ENCODE data around the gene CMSS1. TPM values are rescaled to one million over a fixed set of nuclear protein-coding genes. Genes with fewer than 3 reads are reported as not detected.

The CMSS1 gene
- total and polyA plus RNA-seq, 2 donors (not counting 1 experiment from before 2014, with no cell fraction given): 7.3 to 22.8 TPM

DNA sequence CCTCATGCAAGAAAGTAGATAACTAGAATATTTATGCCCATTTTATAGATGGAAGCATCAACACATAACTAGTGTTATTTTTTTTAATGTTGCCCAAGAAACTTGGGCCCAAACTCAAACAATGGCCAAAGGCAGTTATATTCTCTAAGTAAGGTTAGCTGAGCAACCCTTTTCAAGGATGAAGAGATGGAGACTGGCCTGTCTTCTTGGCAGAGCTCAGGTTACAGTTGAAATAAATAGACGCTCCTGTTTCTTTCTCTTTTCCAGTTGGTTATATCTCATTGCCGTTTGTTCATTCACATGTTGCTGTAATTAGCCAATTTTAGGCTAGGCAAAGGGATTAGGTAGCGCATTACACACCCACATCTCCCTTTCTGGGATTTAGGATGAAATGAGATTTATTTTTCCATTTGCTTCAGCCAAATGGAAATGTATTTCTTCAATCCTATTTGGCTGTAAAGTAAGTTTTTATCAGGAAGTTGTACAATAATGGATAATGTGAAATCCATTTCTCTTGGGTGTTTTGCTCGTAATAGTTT is 93.2 kb downstream of the CMSS1 start:
- no peaks in the 10 kb centered on the region for H3K27me3 ChIP-seq (replicated peaks in 1 of 4; ENCODE audit: control extremely low read depth in 1 of 4, control insufficient read depth in 3 of 4, insufficient read depth in 4 of 4, low read length in 3 of 4)
- H3K9ac ChIP-seq (ENCODE audit: low read length): no peak overlapping the region
- TF ChIP-seq EZH2 (IDR thresholded peaks at IDR 0.05; ENCODE audit: borderline replicate concordance, insufficient read depth, low read depth, low read length, poor library complexity, severe bottlenecking): no peak
- TF ChIP-seq, protein P1, sequence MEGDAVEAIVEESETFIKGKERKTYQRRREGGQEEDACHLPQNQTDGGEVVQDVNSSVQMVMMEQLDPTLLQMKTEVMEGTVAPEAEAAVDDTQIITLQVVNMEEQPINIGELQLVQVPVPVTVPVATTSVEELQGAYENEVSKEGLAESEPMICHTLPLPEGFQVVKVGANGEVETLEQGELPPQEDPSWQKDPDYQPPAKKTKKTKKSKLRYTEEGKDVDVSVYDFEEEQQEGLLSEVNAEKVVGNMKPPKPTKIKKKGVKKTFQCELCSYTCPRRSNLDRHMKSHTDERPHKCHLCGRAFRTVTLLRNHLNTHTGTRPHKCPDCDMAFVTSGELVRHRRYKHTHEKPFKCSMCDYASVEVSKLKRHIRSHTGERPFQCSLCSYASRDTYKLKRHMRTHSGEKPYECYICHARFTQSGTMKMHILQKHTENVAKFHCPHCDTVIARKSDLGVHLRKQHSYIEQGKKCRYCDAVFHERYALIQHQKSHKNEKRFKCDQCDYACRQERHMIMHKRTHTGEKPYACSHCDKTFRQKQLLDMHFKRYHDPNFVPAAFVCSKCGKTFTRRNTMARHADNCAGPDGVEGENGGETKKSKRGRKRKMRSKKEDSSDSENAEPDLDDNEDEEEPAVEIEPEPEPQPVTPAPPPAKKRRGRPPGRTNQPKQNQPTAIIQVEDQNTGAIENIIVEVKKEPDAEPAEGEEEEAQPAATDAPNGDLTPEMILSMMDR (IDR thresholded peaks at IDR 0.05): no peak
- ChIA-PET POLR2A (no interaction called here), CTCF (no interaction called here)
- peaks cover 2% of the 10 kb centered on the region for H3K4me1 Mint-ChIP-seq
- H4K20me1 ChIP-seq (ENCODE audit: control insufficient read depth, insufficient read depth, low read length, poor library complexity, severe bottlenecking): no peaks in the 10 kb centered on the region
- H3K36me3 ChIP-seq (replicated peaks in 1 of 2; ENCODE audit: control extremely low read depth in 1 of 2, control insufficient read depth in 1 of 2, extremely low read depth in 1 of 2, insufficient read depth in 2 of 2, low read length in 1 of 2): no peaks in the 10 kb centered on the region
- no peaks in the 10 kb centered on the region for H3K27me3 Mint-ChIP-seq
- H3K9me3 Mint-ChIP-seq (ENCODE audit: insufficient read depth): peaks cover 3% of the 10 kb centered on the region
- H3K27ac Mint-ChIP-seq: no peak overlapping the region
- H3K4me2 ChIP-seq (replicated peaks; ENCODE audit: low read depth, low read length, poor library complexity, severe bottlenecking): no peak overlapping the region
- 100% methylated on average over 1 of the region's 4 CpGs for WGBS (ENCODE audit: insufficient coverage)
- H3K4me3 Mint-ChIP-seq: no peak overlapping the region
- H3K79me2 ChIP-seq (ENCODE audit: control insufficient read depth, insufficient read depth, low read length): no peaks in the 10 kb centered on the region
- no peak for ATAC-seq (ENCODE audit: low read depth)
- intact Hi-C loops (cut with micrococcal nuclease): no loop called here
- H3K27ac ChIP-seq (ENCODE audit: low read length in 2 of 2): no peak overlapping the region
- no peaks in the 10 kb centered on the region for H3K9me3 ChIP-seq (ENCODE audit: control extremely low read depth in 1 of 3, control insufficient read depth in 2 of 3, insufficient read depth in 1 of 3, low read length in 2 of 3)
- no peak for DNase-seq
- H3K4me3 ChIP-seq (ENCODE audit: control extremely low read depth in 1 of 5, extremely low read depth in 1 of 5, insufficient read depth in 1 of 5, low read depth in 2 of 5, low read length in 4 of 5): no peak overlapping the region
- no peaks in the 10 kb centered on the region for H3K4me1 ChIP-seq (ENCODE audit: control insufficient read depth in 2 of 2, insufficient read depth in 2 of 2, low read length in 2 of 2)
- no peak overlapping the region for H2AFZ ChIP-seq (ENCODE audit: insufficient read depth, low read depth, low read length, poor library complexity, severe bottlenecking)

DNA sequence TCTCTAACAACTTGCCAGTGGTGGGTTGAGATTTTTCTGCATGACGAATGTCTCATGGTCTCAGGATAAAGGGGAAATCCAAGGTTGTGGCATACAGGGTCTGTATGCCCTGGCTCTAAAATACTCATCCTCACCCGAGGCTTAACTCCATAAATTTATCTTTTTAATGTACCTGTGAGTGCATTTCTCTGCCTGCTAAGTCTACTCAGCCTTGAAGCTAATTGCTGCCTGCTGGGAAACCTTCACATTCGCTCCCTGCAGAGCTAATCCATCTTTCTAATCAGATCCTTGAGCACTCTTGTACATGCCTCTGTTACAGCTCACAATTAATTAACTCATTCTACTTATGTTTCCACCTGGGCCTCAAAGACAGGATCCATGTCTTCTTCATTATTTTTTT is 93.8 kb downstream of the CMSS1 start:
- Histone ChIP-seq H3K4me2 (replicated peaks; ENCODE audit: low read depth, low read length, poor library complexity, severe bottlenecking) (no peak overlapping the region), H3K79me2 (ENCODE audit: control insufficient read depth, insufficient read depth, low read length) (no peaks in the 10 kb centered on the region), H4K20me1 (ENCODE audit: control insufficient read depth, insufficient read depth, low read length, poor library complexity, severe bottlenecking) (no peaks in the 10 kb centered on the region), H3K9me3 (ENCODE audit: control extremely low read depth in 1 of 3, control insufficient read depth in 2 of 3, insufficient read depth in 1 of 3, low read length in 2 of 3) (no peaks in the 10 kb centered on the region), H3K4me1 (ENCODE audit: control insufficient read depth in 2 of 2, insufficient read depth in 2 of 2, low read length in 2 of 2) (no peaks in the 10 kb centered on the region), H3K4me3 (ENCODE audit: control extremely low read depth in 1 of 5, extremely low read depth in 1 of 5, insufficient read depth in 1 of 5, low read depth in 2 of 5, low read length in 4 of 5) (no peak overlapping the region), H3K27ac (ENCODE audit: low read length in 2 of 2) (no peak overlapping the region), H3K36me3 (replicated peaks in 1 of 2; ENCODE audit: control extremely low read depth in 1 of 2, control insufficient read depth in 1 of 2, extremely low read depth in 1 of 2, insufficient read depth in 2 of 2, low read length in 1 of 2) (no peaks in the 10 kb centered on the region), H3K9ac (ENCODE audit: low read length) (no peak overlapping the region), H3K27me3 (replicated peaks in 1 of 4; ENCODE audit: control extremely low read depth in 1 of 4, control insufficient read depth in 3 of 4, insufficient read depth in 4 of 4, low read length in 3 of 4) (no peaks in the 10 kb centered on the region), H2AFZ (ENCODE audit: insufficient read depth, low read depth, low read length, poor library complexity, severe bottlenecking) (no peak overlapping the region)
- 92% methylated on average over 2 of the region's 3 CpGs for WGBS (ENCODE audit: insufficient coverage)
- intact Hi-C loops (cut with micrococcal nuclease): no loop called here
- H3K4me3 Mint-ChIP-seq: no peak overlapping the region
- H3K9me3 Mint-ChIP-seq (ENCODE audit: insufficient read depth): peaks cover 3% of the 10 kb centered on the region
- DNase-seq (no peak), ATAC-seq (ENCODE audit: low read depth) (no peak)
- ChIA-PET CTCF (no interaction called here), POLR2A (no interaction called here)
- no peak overlapping the region for H3K27ac Mint-ChIP-seq
- no peaks in the 10 kb centered on the region for H3K27me3 Mint-ChIP-seq
- no peak for TF ChIP-seq EZH2 (IDR thresholded peaks at IDR 0.05; ENCODE audit: borderline replicate concordance, insufficient read depth, low read depth, low read length, poor library complexity, severe bottlenecking)
- TF ChIP-seq, protein P1 (IDR thresholded peaks at IDR 0.05): no peak
- peaks cover 2% of the 10 kb centered on the region for H3K4me1 Mint-ChIP-seq

Measured in B cell (primary cell).